Naive thymus-derived CD4-positive, alpha-beta T cell (primary cell): Measurements from ENCODE around the gene UPB1. TPM values are rescaled to one million over a fixed set of nuclear protein-coding genes. Genes with fewer than 3 reads are reported as not detected.

Experiments used
- ATAC-seq: fragments of 150-1000 bp; cut with Tn5 transposase; 2 replicates; pipeline ENCODE4 v1.10.0; 2021; ENCODE audit warnings: mild to moderate bottlenecking, moderate library complexity
- CTCF ChIA-PET: fragments of 350-600 bp; sonication (Branson Sonifier 250); formaldehyde crosslinking; loops from one replicate; lab custom pipeline; 2021; ENCODE audit warnings: antibody characterized with exemption; lab: Charles Lee
- POLR2A ChIA-PET: fragments of 350-600 bp; sonication (Branson Sonifier 250); formaldehyde crosslinking; loops from one replicate; lab custom pipeline; 2021; ENCODE audit warnings: antibody characterized with exemption, inconsistent platforms; lab: Charles Lee
- DNase-seq, 9 donors: peaks; one replicate each; pipeline versions ENCODE4 v3.0.0 to v3.0.0-alpha.2; 2020 to 2022; ENCODE audit warnings: mixed read lengths in 1 of 9
- H3K27ac ChIP-seq: one replicate; pipeline ENCODE4 v1.7.0; 2013; ENCODE audit warnings: mild to moderate bottlenecking, low read depth, low read length, moderate library complexity
- H3K27me3 ChIP-seq, 2 donors: one replicate each; pipeline ENCODE4 v1.7.0; 2013; ENCODE audit warnings: low read length in 2 of 2, mild to moderate bottlenecking in 2 of 2, moderate library complexity in 2 of 2; ENCODE audit not compliant: control insufficient read depth in 2 of 2, insufficient read depth in 2 of 2
- H3K36me3 ChIP-seq, 3 experiments: 1 replicate in 2 of 3; 2 replicates in 1 of 3; pipeline ENCODE4 v1.7.0; 2013; ENCODE audit warnings: low read length in 3 of 3, mild to moderate bottlenecking in 3 of 3, moderate library complexity in 1 of 3; ENCODE audit not compliant: insufficient read depth in 3 of 3, control insufficient read depth in 2 of 3
- H3K4me1 ChIP-seq, 2 donors: one replicate each; pipeline ENCODE4 v1.7.0; 2013; ENCODE audit warnings: low read length in 2 of 2, mild to moderate bottlenecking in 2 of 2, moderate library complexity in 1 of 2; ENCODE audit not compliant: control insufficient read depth in 2 of 2, insufficient read depth in 2 of 2
- H3K4me3 ChIP-seq: 2 replicates; pipeline ENCODE4 v1.7.0; 2013; ENCODE audit warnings: mild to moderate bottlenecking, low read length
- H3K9me3 ChIP-seq, 3 experiments: 1 replicate in 2 of 3; 2 replicates in 1 of 3; pipeline ENCODE4 v1.7.0; 2013; ENCODE audit warnings: low read length in 3 of 3; ENCODE audit not compliant: control insufficient read depth in 2 of 3
- H3K27ac Mint-ChIP-seq, 9 donors: one replicate each; pipeline ENCODE4 v1.8.0; 2020 to 2022; ENCODE audit warnings: mixed read lengths in 9 of 9, mild to moderate bottlenecking in 8 of 9, moderate library complexity in 5 of 9, inconsistent platforms in 2 of 9
- H3K27me3 Mint-ChIP-seq, 5 donors: one replicate each; pipeline ENCODE4 v1.8.0; 2021 to 2022; ENCODE audit warnings: mixed read lengths in 5 of 5, mild to moderate bottlenecking in 1 of 5
- H3K36me3 Mint-ChIP-seq, 5 donors: one replicate each; pipeline ENCODE4 v1.8.0; 2020 to 2022; ENCODE audit warnings: mixed read lengths in 5 of 5, mild to moderate bottlenecking in 3 of 5, inconsistent platforms in 1 of 5
- H3K4me1 Mint-ChIP-seq, 7 donors: one replicate each; pipeline ENCODE4 v1.8.0; 2020 to 2022; ENCODE audit warnings: mixed read lengths in 7 of 7, mild to moderate bottlenecking in 3 of 7, inconsistent platforms in 1 of 7
- H3K4me3 Mint-ChIP-seq, 10 donors: one replicate each; pipeline ENCODE4 v1.8.0; 2020 to 2022; ENCODE audit warnings: mild to moderate bottlenecking in 10 of 10, mixed read lengths in 10 of 10, moderate library complexity in 6 of 10, inconsistent platforms in 2 of 10
- H3K9me3 Mint-ChIP-seq, 11 donors: one replicate each; pipeline ENCODE4 v1.8.0; 2020 to 2022; ENCODE audit warnings: mixed read lengths in 11 of 11, mild to moderate bottlenecking in 4 of 11, inconsistent platforms in 1 of 11, moderate library complexity in 1 of 11
- intact Hi-C, 2 donors: fragments of 100-400 bp; cut with micrococcal nuclease; formaldehyde crosslinking; loops; one replicate each; pipeline ENCODE4 v1.15.1; 2023
- polyA plus RNA-seq, 2 donors: library from polyadenylated mRNA; unstranded; fragments of 300-500 nt; fragmentation: Illumina TruSeq; gene quantifications; one replicate each; pipeline ENCODE4 v1.2.3, GENCODE V29; 2021
- total RNA-seq, 6 experiments: library from RNA in 5 of 6; stranded (reverse) in 5 of 6; gene quantifications; 1 replicate in 5 of 6; 2 replicates in 1 of 6; pipeline ENCODE4 v1.2.3 and lab custom pipeline; 2021 to 2026

The UPB1 gene
- 1 to 10 TPM in 4 of 5 experiments, under 1 TPM in 1; 0.70 to 3.4 (median 2.1) TPM for total RNA-seq
- under 1 TPM; 0.14 to 0.15 TPM for polyA plus RNA-seq
- 3.2 reads per million, percentile 17 among the genes with 10 or more reads in this experiment for total RNA-seq (lab: John Stamatoyannopoulos, UW)

- ATAC-seq = no peak
- no peak for DNase-seq
- no peak within 1 kb of the TSS for H3K27ac Mint-ChIP-seq
- ChIA-PET POLR2A (no interaction called here), CTCF (no interaction called here)
- no peaks in the 10 kb centered on the region for H3K9me3 Mint-ChIP-seq
- peaks cover 14 to 49% (median 24%) of the 10 kb centered on the region in 5 donors for H3K27me3 Mint-ChIP-seq
- H3K36me3 ChIP-seq = no peaks in the 10 kb centered on the region
- no peaks in the 10 kb centered on the region for H3K9me3 ChIP-seq
- H3K4me3 Mint-ChIP-seq = no peak within 1 kb of the TSS
- H3K4me1 Mint-ChIP-seq = peaks cover 11 to 22% (median 15%) of the 10 kb centered on the region in 7 donors
- intact Hi-C loops = no loop called here
- H3K36me3 Mint-ChIP-seq = peaks cover 0 to 4% (median 4%) of the 10 kb centered on the region in 5 donors
- no peaks in the 10 kb centered on the region for H3K27me3 ChIP-seq
- H3K27ac ChIP-seq = no peak within 1 kb of the TSS
- H3K4me3 ChIP-seq = no peak within 1 kb of the TSS
- H3K4me1 ChIP-seq = peaks cover 0 to 8% of the 10 kb centered on the region in 2 donors
These were observed at the start of gene UPB1 for GRCh38 chr22:24494528-24495364. Gene UPB1 (plus strand): TSS chr22:24495332. CDS start chr22:24495404, 72 bp downstream.

- Mint-ChIP-seq H3K4me1 (peaks cover 22 to 45% (median 32%) of the 10 kb centered on the region in 7 donors), H3K27me3 (no peaks in the 10 kb centered on the region), H3K4me3 (no peak overlapping the region), H3K9me3 (peaks cover 0 to 6% (median 0%) of the 10 kb centered on the region in 11 donors), H3K27ac (peak overlapping the region in 3 of 9 donors; percentile 15 to 51 (median 43)), H3K36me3 (peaks cover 0 to 34% (median 7%) of the 10 kb centered on the region in 5 donors)
- H3K36me3 ChIP-seq = peaks cover 8 to 51% (median 8%) of the 10 kb centered on the region in 3 experiments
- H3K4me3 ChIP-seq = no peak overlapping the region
- H3K27me3 ChIP-seq = no peaks in the 10 kb centered on the region
- CTCF ChIA-PET = no interaction called here
- DNase-seq (no peak), ATAC-seq (peak; percentile 33)
- H3K27ac ChIP-seq = no peak overlapping the region
- H3K4me1 ChIP-seq = peaks cover 0 to 3% of the 10 kb centered on the region in 2 donors
- POLR2A ChIA-PET = no interaction called here
- H3K9me3 ChIP-seq = no peaks in the 10 kb centered on the region
- intact Hi-C loops = no loop called here
These were observed 49.5 kb upstream of the UPB1 start for GRCh38 chr22:24445481-24446259.

GRCh38 chr22:24446260-24446611, 48.9 kb upstream of the UPB1 start:
- POLR2A ChIA-PET = no interaction called here
- CTCF ChIA-PET = no interaction called here

GRCh38 chr22:24450610-24451009, 44.5 kb upstream of the UPB1 start:
- no peaks in the 10 kb centered on the region for H3K27me3 ChIP-seq
- peaks cover 0 to 2% (median 0%) of the 10 kb centered on the region in 3 experiments for H3K36me3 ChIP-seq
- ChIA-PET CTCF (no interaction called here), POLR2A (no interaction called here)
- Mint-ChIP-seq H3K27me3 (peaks cover 0 to 3% (median 0%) of the 10 kb centered on the region in 5 donors), H3K9me3 (peaks cover 0 to 6% (median 0%) of the 10 kb centered on the region in 11 donors), H3K4me3 (no peak overlapping the region), H3K36me3 (peaks cover 0 to 10% (median 0%) of the 10 kb centered on the region in 5 donors), H3K27ac (peak overlapping the region in 1 of 9 donors; percentile 43), H3K4me1 (peaks cover 5 to 17% (median 12%) of the 10 kb centered on the region in 7 donors)
- intact Hi-C loops = no loop called here
- DNase-seq (no peak), ATAC-seq (no peak)
- no peaks in the 10 kb centered on the region for H3K9me3 ChIP-seq
- H3K27ac ChIP-seq = no peak overlapping the region
- H3K4me3 ChIP-seq = no peak overlapping the region
- H3K4me1 ChIP-seq = no peaks in the 10 kb centered on the region

More at GRCh38 chr22:24446260-24446611, 48.9 kb upstream of the UPB1 start:
- Histone ChIP-seq H3K4me1 (peaks cover 0 to 3% of the 10 kb centered on the region in 2 donors), H3K9me3 (no peaks in the 10 kb centered on the region), H3K36me3 (peaks cover 2 to 45% (median 8%) of the 10 kb centered on the region in 3 experiments), H3K27me3 (no peaks in the 10 kb centered on the region), H3K27ac (no peak overlapping the region), H3K4me3 (no peak overlapping the region)
- Mint-ChIP-seq H3K36me3 (peaks cover 0 to 29% (median 1%) of the 10 kb centered on the region in 5 donors), H3K9me3 (peaks cover 0 to 6% (median 0%) of the 10 kb centered on the region in 11 donors), H3K4me1 (peaks cover 17 to 39% (median 26%) of the 10 kb centered on the region in 7 donors), H3K27ac (peak overlapping the region in 4 of 9 donors; percentile 41 to 85 (median 58)), H3K27me3 (no peaks in the 10 kb centered on the region), H3K4me3 (no peak overlapping the region)
- DNase-seq = no peak
- no peak for ATAC-seq
- intact Hi-C loops = no loop called here

GRCh38 chr22:24451162-24451561, 44.0 kb upstream of the UPB1 start:
- no peaks in the 10 kb centered on the region for H3K36me3 ChIP-seq
- H3K36me3 Mint-ChIP-seq = peaks cover 0 to 10% (median 2%) of the 10 kb centered on the region in 5 donors
- CTCF ChIA-PET = no interaction called here
- intact Hi-C loops = no loop called here
- peaks cover 0 to 3% (median 0%) of the 10 kb centered on the region in 5 donors for H3K27me3 Mint-ChIP-seq
- ATAC-seq (no peak), DNase-seq (no peak)
- H3K4me1 ChIP-seq = no peaks in the 10 kb centered on the region
- peaks cover 0 to 6% (median 0%) of the 10 kb centered on the region in 11 donors for H3K9me3 Mint-ChIP-seq
- H3K9me3 ChIP-seq = no peaks in the 10 kb centered on the region
- no peak overlapping the region for H3K4me3 ChIP-seq
- H3K27me3 ChIP-seq = no peaks in the 10 kb centered on the region
- H3K4me1 Mint-ChIP-seq = peaks cover 3 to 17% (median 7%) of the 10 kb centered on the region in 7 donors
- H3K27ac ChIP-seq = no peak overlapping the region
- H3K27ac Mint-ChIP-seq = no peak overlapping the region
- H3K4me3 Mint-ChIP-seq = no peak overlapping the region
- POLR2A ChIA-PET = no interaction called here

GRCh38 chr22:24453853-24454252, 41.3 kb upstream of the UPB1 start:
- DNase-seq (no peak), ATAC-seq (no peak)
- ChIA-PET CTCF (interaction anchor here (0.5 kb wide), 1 partner anchor 67 kb away, joined by 3 read pairs; no protein-coding TSS in a partner anchor), POLR2A (no interaction called here)
- peaks cover 0 to 13% (median 5%) of the 10 kb centered on the region in 7 donors for H3K4me1 Mint-ChIP-seq
- peaks cover 0 to 7% (median 3%) of the 10 kb centered on the region in 5 donors for H3K36me3 Mint-ChIP-seq
- H3K4me3 Mint-ChIP-seq = no peak overlapping the region
- no peak overlapping the region for H3K4me3 ChIP-seq
- H3K27ac ChIP-seq = no peak overlapping the region
- no peak overlapping the region for H3K27ac Mint-ChIP-seq
- H3K4me1 ChIP-seq = no peaks in the 10 kb centered on the region
- H3K9me3 Mint-ChIP-seq = peaks cover 0 to 6% (median 0%) of the 10 kb centered on the region in 11 donors
- no peaks in the 10 kb centered on the region for H3K36me3 ChIP-seq
- no peaks in the 10 kb centered on the region for H3K27me3 ChIP-seq
- intact Hi-C loops = no loop called here
- peaks cover 0 to 3% (median 0%) of the 10 kb centered on the region in 5 donors for H3K27me3 Mint-ChIP-seq
- H3K9me3 ChIP-seq = no peaks in the 10 kb centered on the region
